ENCODE data around the gene PHC2.

The PHC2 gene

GRCh38 chr1:33394770-33395169 lies 36.1 kb downstream of the PHC2 start (continued):
- TF ChIP-seq TRIM28 (IDR thresholded peaks at IDR 0.05; ENCODE audit: borderline replicate concordance, low read length) (no peak), ZNF398 (tag by site-specific recombination; IDR thresholded peaks at IDR 0.05) (no peak)

GRCh38 chr1:33393991-33394390 lies 36.9 kb downstream of the PHC2 start:
- Histone ChIP-seq H3K4me3 (ENCODE audit: low read depth, low read length) (no peak overlapping the region), H3K4me1 (ENCODE audit: control insufficient read depth, insufficient read depth, low read length) (no peaks in the 10 kb centered on the region), H3K27ac (ENCODE audit: extremely low read depth, low read depth, low read length) (no peak overlapping the region), H3K9me3 (ENCODE audit: control insufficient read depth, insufficient read depth, low read depth, low read length) (no peaks in the 10 kb centered on the region), H3K36me3 (ENCODE audit: control insufficient read depth in 2 of 2, insufficient read depth in 1 of 2, low read length in 2 of 2) (no peaks in the 10 kb centered on the region)
- ChIA-PET POLR2A (no interaction called here), CTCF (no interaction called here)
- TF ChIP-seq KLF17 (tag by site-specific recombination; IDR thresholded peaks at IDR 0.05) (no peak), GLI2 (tag by site-specific recombination; IDR thresholded peaks at IDR 0.05; ENCODE audit: borderline replicate concordance, low read depth) (no peak), SP7 (tag by site-specific recombination; IDR thresholded peaks at IDR 0.05) (no peak), ZSCAN23 (tag by site-specific recombination; IDR thresholded peaks at IDR 0.05) (no peak), ZNF600 (tag by site-specific recombination; IDR thresholded peaks at IDR 0.05) (no peak), ZNF239 (tag by site-specific recombination; IDR thresholded peaks at IDR 0.05) (no peak)

- POLR2A ChIA-PET: no interaction called here
Measured at GRCh38 chr1:33393524-33393923, 37.4 kb downstream of the PHC2 start.

GRCh38 chr1:33392639-33393038 lies 38.3 kb downstream of the PHC2 start:
- TF ChIP-seq ZNF549 (tag by site-specific recombination; IDR thresholded peaks at IDR 0.05) (no peak), KLF8 (tag by site-specific recombination; IDR thresholded peaks at IDR 0.05) (no peak), ZNF621 (tag by site-specific recombination; IDR thresholded peaks at IDR 0.05) (no peak), ZNF426 (tag by site-specific recombination; IDR thresholded peaks at IDR 0.05) (no peak), ZNF555 (tag by site-specific recombination; conservative IDR thresholded peaks at IDR 0.05) (no peak), ZNF548 (tag by site-specific recombination; IDR thresholded peaks at IDR 0.05) (no peak), ZNF354C (tag by site-specific recombination; IDR thresholded peaks at IDR 0.05; ENCODE audit: borderline replicate concordance, low read depth) (no peak), ZNF600 (tag by site-specific recombination; IDR thresholded peaks at IDR 0.05) (no peak), OVOL3 (tag by site-specific recombination; IDR thresholded peaks at IDR 0.05) (no peak), ZNF623 (tag by site-specific recombination; IDR thresholded peaks at IDR 0.05) (no peak), ZNF792 (tag by site-specific recombination; IDR thresholded peaks at IDR 0.05) (no peak), GLIS2 (tag by site-specific recombination; IDR thresholded peaks at IDR 0.05) (no peak), ZNF280C (tag by site-specific recombination; IDR thresholded peaks at IDR 0.05) (no peak), ZNF248 (tag by site-specific recombination; IDR thresholded peaks at IDR 0.05) (no peak)
- no peaks in the 10 kb centered on the region for H3K9me3 ChIP-seq (ENCODE audit: control insufficient read depth, insufficient read depth, low read depth, low read length)
- no peak overlapping the region for H3K4me3 ChIP-seq (ENCODE audit: low read depth, low read length)
- no peaks in the 10 kb centered on the region for H3K36me3 ChIP-seq (ENCODE audit: control insufficient read depth in 2 of 2, insufficient read depth in 1 of 2, low read length in 2 of 2)
- H3K4me1 ChIP-seq (ENCODE audit: control insufficient read depth, insufficient read depth, low read length): no peaks in the 10 kb centered on the region
- H3K27ac ChIP-seq (ENCODE audit: extremely low read depth, low read depth, low read length): no peak overlapping the region
- CTCF ChIA-PET: interaction anchor here (0.6 kb wide), 2 partner anchors 16 to 55 kb away, joined by 3 to 4 read pairs; no protein-coding TSS in a partner anchor
- POLR2A ChIA-PET: no interaction called here

More at GRCh38 chr1:33393524-33393923, 37.4 kb downstream of the PHC2 start:
- CTCF ChIA-PET: interaction anchor here (0.7 kb wide), 1 partner anchor 98 kb away, joined by 3 read pairs; no protein-coding TSS in a partner anchor
- no peaks in the 10 kb centered on the region for H3K4me1 ChIP-seq (ENCODE audit: control insufficient read depth, insufficient read depth, low read length)
- no peaks in the 10 kb centered on the region for H3K9me3 ChIP-seq (ENCODE audit: control insufficient read depth, insufficient read depth, low read depth, low read length)
- H3K27ac ChIP-seq (ENCODE audit: extremely low read depth, low read depth, low read length): no peak overlapping the region
- H3K36me3 ChIP-seq (ENCODE audit: control insufficient read depth in 2 of 2, insufficient read depth in 1 of 2, low read length in 2 of 2): no peaks in the 10 kb centered on the region
- TF ChIP-seq ZBTB17 (tag by site-specific recombination; IDR thresholded peaks at IDR 0.05) (0 out of 2 replicates have a peak, but pooled peaks have one; percentile 24), ZNF24 (tag by site-specific recombination; IDR thresholded peaks at IDR 0.05) (no peak), ZSCAN23 (tag by site-specific recombination; IDR thresholded peaks at IDR 0.05) (no peak)
- no peak overlapping the region for H3K4me3 ChIP-seq (ENCODE audit: low read depth, low read length)
